Measurements from ENCODE around the gene LYZL4.

DNA sequence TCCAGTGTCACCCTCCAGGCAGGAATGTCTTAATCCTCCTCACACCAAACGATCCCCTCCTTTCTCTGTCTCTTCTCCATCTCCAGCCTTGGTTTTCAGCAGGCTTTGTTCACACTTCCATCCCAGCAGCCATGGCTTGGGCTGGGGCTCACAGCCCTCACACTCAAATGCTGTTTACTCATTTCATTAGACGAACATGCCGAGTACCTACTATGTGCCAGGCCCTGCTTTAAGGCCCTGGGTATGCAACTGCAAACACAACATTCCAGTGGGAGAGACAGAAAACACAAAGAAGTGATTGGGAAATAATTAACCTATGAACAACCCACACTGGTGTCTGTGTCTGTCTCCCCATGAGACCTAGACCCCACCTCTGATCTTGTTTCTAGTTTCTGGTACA is 43.9 kb downstream of the LYZL4 start:
- TF ChIP-seq, protein P1, sequence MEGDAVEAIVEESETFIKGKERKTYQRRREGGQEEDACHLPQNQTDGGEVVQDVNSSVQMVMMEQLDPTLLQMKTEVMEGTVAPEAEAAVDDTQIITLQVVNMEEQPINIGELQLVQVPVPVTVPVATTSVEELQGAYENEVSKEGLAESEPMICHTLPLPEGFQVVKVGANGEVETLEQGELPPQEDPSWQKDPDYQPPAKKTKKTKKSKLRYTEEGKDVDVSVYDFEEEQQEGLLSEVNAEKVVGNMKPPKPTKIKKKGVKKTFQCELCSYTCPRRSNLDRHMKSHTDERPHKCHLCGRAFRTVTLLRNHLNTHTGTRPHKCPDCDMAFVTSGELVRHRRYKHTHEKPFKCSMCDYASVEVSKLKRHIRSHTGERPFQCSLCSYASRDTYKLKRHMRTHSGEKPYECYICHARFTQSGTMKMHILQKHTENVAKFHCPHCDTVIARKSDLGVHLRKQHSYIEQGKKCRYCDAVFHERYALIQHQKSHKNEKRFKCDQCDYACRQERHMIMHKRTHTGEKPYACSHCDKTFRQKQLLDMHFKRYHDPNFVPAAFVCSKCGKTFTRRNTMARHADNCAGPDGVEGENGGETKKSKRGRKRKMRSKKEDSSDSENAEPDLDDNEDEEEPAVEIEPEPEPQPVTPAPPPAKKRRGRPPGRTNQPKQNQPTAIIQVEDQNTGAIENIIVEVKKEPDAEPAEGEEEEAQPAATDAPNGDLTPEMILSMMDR (IDR thresholded peaks at IDR 0.05) = no peak
- no peak for TF ChIP-seq POLR2AphosphoS5 (IDR thresholded peaks at IDR 0.05)
